NCI-H82 treated with DMSO at 0.1 percent for 48 hours (cell line): ENCODE data around the gene SLC25A1.
A peak's percentile ranks its signal among the peaks of the same experiment; 100 is the strongest.

ENCODE experiments used
- DNase-seq: peaks from one replicate; lab custom pipeline; 2025; ENCODE audit not compliant: unreplicated experiment; lab: John Stamatoyannopoulos, UW

SLC25A1 gene

GRCh38 chr22:19178657-19179496, at the start of gene SLC25A1:
Gene SLC25A1, minus strand, starts transcription at chr22:19178736. Its CDS starts 63 bp downstream, at chr22:19178673.
- peak; percentile 48 for DNase-seq

GRCh38 chr22:19228179-19228578, 49.6 kb upstream of the SLC25A1 start:
- no peak for DNase-seq

DNA sequence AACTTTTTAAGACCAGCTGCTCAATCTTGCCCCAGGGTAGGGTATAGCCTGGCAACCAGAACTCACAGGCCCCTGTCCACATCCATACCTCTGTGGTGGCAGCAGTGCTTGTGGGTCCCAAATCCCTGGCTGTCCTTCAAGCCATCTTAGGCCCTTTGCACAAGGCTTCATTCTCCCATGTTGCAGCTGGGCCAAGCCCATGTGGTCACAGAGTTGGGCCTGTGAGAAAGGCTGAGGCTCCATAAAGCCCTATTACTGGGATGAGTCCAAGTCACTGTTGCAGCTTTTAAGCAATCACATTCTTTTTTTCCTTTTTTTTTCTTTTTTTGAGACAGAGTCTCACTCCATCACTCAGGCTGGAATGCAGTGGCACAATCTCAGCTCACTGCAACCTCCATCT, 47.9 kb upstream of the SLC25A1 start:
- no peak for DNase-seq

- no peak for DNase-seq
Measured at GRCh38 chr22:19225560-19225959, 47.0 kb upstream of the SLC25A1 start.

DNA sequence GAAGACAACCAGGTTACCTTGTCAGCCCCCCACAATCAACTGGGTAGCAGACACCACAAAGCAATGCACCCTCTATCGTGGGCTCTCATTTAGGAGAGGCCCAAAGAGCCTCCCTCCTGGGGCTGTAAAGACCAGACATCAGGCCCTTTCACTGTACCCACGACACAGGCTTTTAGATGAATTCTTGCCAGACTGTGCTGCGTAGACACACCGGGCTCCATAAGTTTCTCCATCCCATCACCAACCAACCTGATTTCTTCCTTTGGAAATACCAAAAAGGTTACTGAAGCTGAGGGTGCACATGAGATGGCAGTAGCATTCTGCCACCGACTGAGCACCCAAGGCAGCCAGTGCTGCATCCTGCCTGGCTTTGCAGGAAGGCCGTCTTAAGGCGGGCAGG, 46.4 kb upstream of the SLC25A1 start:
- no peak for DNase-seq

DNA sequence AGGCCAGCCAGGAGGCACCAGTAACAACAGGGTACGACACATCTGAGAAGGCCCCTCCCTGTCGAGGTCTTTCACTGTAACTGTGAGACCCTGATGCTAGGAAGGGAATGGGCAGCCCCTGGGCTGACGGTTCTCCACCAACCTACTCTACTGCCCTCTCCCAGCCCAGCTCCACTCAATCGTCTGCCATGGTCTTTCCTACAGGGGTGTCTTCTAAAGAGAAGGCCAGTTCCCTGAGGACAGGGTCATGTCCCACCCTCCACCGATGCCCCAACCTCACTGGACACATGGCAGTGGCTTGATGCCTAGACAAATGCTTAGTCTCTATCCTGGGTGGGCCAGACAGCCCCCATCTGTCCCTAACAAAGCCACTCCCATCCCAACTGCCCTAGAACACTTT, 46.0 kb upstream of the SLC25A1 start:
- no peak for DNase-seq

DNA sequence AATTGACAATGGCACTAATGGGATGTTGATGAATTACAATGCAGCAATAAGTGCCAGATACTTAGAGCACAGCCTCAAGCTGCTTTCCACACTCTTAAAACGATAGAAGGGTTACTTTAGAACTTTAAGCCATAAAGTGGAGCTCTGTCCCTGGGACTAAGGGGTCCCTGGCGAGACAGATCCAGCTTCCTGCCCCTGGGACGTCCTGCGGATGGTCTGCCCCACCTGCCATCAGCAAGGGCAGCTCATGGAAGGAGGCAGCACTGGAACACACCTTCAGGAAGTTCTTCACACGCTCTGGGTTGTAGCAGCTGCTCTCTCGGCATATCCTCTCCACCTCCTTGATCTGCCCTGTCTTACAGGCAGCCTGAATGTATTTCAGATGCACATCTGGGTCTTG, 45.1 kb upstream of the SLC25A1 start:
- DNase-seq: no peak

DNA sequence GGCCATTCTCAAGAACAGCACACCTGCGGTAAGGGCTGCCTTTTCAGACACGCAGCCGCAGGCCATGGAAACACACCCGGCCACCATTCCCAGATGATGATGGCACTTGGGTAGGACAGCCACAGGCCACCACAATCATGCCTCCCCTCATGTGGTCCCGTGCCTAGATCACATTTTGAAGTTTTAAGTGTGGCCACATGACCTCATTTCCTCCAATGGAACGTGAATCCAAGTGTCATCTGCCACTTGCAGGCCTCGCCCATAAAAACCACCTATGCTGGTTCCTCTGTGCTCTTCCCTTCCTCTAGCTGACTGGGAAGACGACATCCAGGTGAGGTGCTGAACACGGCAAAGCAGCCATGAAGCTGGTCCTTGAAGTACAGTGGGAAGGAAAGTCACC, 44.6 kb upstream of the SLC25A1 start:
- DNase-seq: no peak

DNA sequence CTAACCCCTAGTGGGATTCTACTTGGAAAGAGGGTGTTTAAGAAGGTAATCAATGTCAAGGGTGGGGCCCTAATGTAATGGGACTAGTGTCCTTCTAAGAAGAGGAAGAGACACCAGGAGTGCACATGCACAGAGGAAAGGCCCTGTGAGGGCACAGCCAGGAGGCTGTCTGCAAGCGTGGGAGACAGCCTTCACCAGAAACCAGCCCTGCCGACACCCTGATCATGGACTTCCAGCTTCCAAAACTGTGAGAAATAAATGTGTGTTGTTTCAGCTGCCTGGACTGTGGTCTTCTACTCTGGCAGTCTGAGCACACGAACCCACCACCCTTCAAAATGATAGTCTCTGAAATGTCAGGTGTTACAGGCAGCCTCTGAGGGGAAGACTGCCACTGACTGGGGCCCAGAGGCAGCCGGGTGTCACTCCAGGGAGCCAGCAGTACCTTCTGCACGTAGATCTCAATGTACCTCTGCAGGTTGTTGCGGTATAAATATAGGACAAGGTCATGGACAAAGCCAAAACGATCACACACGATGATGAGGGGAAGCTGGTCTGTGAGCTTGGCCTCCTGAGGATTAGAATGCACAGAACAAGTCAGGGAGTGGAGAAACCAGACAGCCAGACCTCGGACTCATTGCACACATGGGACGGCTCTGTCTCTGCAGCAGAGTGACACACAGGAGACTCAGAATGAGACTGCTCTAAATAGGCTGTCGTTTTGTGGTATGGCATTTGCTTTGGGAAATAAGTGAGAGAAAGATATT, 43.9 kb upstream of the SLC25A1 start:
- no peak for DNase-seq

DNA sequence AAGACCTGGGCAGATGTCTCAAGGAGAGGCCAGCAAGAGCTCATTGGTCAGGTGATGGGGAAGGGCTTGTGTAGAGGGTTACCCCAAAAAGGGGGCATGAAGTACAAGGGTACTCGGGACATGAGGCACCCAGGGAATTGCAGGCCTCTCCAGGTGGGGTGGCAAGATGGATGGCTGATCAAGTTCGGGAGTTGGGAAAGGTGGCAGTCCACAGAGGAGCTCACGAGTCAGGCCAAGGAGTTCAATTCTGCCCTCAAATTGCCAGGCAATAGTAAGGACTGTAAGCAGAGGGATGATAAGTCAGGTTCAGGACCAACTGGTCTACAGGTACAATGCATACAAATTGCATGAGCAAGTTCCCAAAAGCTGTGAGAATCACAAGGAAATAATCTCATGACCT, 42.3 kb upstream of the SLC25A1 start:
- DNase-seq: no peak

DNA sequence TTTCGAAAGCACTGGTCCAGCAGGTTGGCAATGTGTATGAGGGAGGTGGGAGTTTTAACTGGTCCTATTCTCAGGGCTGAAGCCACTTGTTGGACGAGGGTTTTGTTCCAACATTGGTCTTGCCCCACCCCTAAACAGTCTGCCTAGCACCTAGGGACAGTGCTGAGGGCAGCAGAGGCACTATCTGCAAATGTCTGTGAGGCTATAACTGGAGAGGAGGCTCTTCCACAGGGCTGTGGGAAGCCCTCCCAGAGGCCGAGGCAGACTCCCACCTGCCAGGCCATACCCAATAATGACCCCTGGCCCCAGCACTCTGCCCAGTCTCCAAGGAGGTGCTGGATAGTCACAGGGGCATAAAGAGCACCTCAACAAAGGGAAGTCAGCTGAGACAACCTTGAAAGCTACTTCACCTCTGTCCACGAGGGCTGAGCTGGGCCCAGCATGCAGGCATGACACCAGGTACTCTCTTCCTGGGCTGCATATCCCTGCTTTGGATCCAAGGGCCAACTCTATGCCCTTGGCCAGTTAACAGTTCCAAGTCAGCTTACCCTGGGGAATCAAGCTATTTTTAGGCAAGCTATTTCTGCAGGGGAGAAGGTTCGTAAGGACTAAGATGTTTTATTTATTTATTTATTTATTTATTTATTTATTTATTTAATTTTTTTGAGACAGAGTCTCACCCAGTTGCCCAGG, 40.2 kb upstream of the SLC25A1 start:
- DNase-seq: no peak

- no peak for DNase-seq
Measured at GRCh38 chr22:19216579-19216978, 38.0 kb upstream of the SLC25A1 start.

DNA sequence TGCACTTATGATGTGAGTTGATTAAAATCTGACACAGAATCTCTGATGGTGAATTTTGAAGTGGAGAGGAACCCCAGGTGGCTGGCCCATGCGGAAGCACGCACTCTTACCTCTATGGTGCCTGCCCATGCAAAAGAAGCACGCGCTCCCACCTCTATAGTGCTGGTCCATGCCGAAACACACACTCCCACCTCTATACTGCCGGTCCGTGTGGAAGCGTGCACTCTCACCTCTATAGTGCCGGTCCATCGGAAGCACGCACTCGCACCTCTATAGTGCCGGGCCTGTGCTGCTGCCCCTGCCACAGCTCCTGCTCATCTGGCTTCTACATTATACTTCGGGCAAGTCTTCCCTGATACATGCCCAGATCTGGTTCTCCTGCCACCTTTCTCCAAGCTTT, 36.8 kb upstream of the SLC25A1 start:
- DNase-seq: no peak

DNA sequence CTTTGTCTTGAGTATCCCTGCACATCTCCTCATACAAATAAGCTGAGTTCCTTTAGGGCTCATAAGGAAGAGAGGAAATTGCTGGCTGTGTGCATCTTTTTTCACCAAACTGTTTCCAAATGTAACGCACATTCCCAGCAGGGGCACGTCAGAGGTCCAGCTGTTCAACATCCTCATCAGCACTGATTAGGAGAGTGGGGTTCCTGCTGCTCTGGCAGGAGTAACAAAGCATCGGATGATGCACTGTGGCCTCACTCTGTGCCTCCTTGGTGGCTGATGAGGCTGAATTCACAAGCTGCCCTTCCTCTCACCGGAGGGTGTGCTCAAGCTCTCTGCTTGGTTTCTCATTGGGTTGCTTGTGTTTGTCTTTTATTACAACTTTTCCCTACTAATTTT, 35.5 kb upstream of the SLC25A1 start:
- DNase-seq: no peak

GRCh38 chr22:19213442-19214077, 35.0 kb upstream of the SLC25A1 start:
- no peak for DNase-seq

DNA sequence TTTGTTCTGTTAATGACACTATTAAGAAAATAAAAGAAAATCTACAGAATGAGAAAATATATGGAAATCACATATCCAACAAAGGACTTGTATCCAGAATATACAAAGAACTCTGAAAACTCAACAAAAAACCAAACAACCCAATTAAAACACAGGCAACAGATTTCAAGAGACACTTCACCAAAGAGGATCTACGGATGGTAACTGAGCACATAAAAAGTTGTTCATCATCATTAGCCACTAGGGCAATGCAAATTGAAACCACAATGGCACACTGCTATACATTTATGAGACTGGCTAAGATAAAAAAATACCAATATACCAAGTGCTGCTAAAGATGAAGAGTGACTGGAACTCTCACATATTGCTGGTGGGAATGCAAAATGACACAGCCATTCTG, 34.5 kb upstream of the SLC25A1 start:
- DNase-seq: no peak

- DNase-seq: no peak
Measured at GRCh38 chr22:19212302-19212870, 33.9 kb upstream of the SLC25A1 start.

DNA sequence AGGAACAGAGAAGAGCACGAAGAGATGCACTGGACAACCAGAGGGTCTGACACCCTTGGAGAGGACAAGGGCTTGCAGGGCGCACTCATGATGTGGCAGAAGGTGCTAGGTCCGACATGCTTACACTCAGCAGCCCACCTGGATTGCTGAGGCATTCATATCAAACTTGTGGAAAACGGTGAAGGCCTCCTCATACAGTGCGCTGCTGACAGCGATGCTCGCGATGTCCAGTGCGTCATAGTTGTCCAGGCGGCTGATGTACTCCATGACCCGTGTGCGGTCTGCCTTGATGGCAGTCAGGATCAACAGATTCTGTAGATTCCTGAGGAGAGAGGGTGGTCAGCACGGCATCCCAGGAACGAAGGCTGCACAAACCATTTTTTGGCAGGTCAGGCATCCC, 31.7 kb upstream of the SLC25A1 start:
- no peak for DNase-seq

DNA sequence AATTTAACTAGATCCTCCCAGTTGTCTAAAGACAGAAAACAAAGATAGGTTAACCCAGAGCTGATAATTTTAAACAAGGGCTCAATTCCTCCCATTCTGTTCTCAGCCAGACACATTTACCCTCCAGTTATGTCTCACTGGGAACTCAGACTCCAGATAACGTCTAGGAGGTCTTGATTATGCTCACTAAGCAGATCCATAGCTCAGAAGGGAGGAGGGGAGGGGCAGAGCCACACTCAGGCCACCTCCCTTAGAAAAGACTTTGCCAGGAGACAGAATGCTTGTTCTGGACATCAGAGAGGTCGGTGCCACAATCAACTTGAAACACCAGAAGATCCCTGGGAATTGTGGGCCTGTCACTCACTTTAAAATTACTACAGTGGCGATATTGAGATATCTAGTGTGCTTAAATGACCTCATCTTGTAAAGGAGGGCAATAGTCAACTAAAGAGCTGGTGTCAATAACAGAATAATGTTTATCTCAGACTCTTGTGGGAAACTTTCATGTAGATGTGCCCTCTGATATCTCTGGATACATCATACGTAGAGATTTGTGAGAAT, 29.8 kb upstream of the SLC25A1 start:
- no peak for DNase-seq

- DNase-seq: no peak
Measured at GRCh38 chr22:19207884-19208283, 29.3 kb upstream of the SLC25A1 start.

DNA sequence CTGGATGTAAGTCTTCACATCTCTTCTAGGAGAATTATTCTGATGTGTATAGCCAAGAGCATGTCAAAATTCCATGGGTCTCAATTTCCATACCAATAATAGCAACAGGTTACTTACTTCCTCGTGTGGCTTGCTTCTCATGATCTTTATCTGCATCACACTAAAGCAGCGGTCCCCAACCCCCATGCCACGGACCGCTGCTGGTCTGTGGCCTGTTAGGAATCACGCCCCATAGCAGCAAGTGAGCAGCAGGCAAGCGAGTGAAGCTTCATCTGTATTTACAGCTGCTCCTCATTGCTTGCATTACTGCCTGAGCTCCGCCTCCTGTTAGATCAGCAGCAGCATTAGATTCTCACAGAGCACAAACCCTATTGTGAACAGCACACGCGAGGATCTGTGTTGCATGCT, 28.9 kb upstream of the SLC25A1 start:
- no peak for DNase-seq
